Calu3 (cell line): ENCODE data around the gene NR1I3. TPM values are rescaled to one million over a fixed set of nuclear protein-coding genes. Genes with fewer than 3 reads are reported as not detected.

ENCODE experiments used
- BruUV-seq: library from RNA; stranded (reverse); fragments of 400-500 nt; replicated peaks from 2 replicates; lab custom pipeline; 2021; lab: Mats Ljungman, UMichigan
- CTCF ChIA-PET: fragments of 300-600 bp; sonication (Branson Sonifier 250); formaldehyde crosslinking; loops from one replicate; lab custom pipeline; 2022; ENCODE audit warnings: antibody characterized with exemption; lab: Charles Lee
- DNase-seq: peaks from one replicate; pipeline ENCODE4 v3.0.0; 2022
- H3K27ac Mint-ChIP-seq: one replicate; pipeline ENCODE4 v1.8.0; 2022; ENCODE audit warnings: mixed read lengths; ENCODE audit not compliant: unreplicated experiment
- H3K27me3 Mint-ChIP-seq: one replicate; pipeline ENCODE4 v1.8.0; 2022; ENCODE audit warnings: mixed read lengths; ENCODE audit not compliant: unreplicated experiment
- H3K36me3 Mint-ChIP-seq: one replicate; pipeline ENCODE4 v1.8.0; 2022; ENCODE audit warnings: mild to moderate bottlenecking, moderate library complexity, mixed read lengths; ENCODE audit not compliant: insufficient read depth, unreplicated experiment
- H3K4me1 Mint-ChIP-seq: one replicate; pipeline ENCODE4 v1.8.0; 2022; ENCODE audit warnings: mild to moderate bottlenecking, low read depth, mixed read lengths; ENCODE audit not compliant: unreplicated experiment
- H3K4me3 Mint-ChIP-seq: one replicate; pipeline ENCODE4 v1.8.0; 2022; ENCODE audit warnings: mild to moderate bottlenecking, low read depth, moderate library complexity, mixed read lengths; ENCODE audit not compliant: unreplicated experiment
- H3K9me3 Mint-ChIP-seq: one replicate; pipeline ENCODE4 v1.8.0; 2022; ENCODE audit warnings: low read depth, mixed read lengths; ENCODE audit not compliant: unreplicated experiment
- intact Hi-C: fragments of 100-400 bp; cut with micrococcal nuclease; formaldehyde crosslinking; loops from one replicate; pipeline ENCODE4 v1.10.0; 2022; ENCODE audit not compliant: unreplicated experiment
- total RNA-seq: library from RNA; stranded (reverse); gene quantifications from 2 replicates; pipeline ENCODE4 v1.2.3, GENCODE V29; 2022
- TF ChIP-seq, protein P1 (sequence below): fragments of 200-600 bp; IDR thresholded peaks from one replicate; pipeline ENCODE4 v1.8.0; 2022; ENCODE audit warnings: antibody characterized with exemption; ENCODE audit not compliant: unreplicated experiment

The NR1I3 gene
- total RNA-seq, 1 experiment from 2014 or later, result not detected

DNA sequence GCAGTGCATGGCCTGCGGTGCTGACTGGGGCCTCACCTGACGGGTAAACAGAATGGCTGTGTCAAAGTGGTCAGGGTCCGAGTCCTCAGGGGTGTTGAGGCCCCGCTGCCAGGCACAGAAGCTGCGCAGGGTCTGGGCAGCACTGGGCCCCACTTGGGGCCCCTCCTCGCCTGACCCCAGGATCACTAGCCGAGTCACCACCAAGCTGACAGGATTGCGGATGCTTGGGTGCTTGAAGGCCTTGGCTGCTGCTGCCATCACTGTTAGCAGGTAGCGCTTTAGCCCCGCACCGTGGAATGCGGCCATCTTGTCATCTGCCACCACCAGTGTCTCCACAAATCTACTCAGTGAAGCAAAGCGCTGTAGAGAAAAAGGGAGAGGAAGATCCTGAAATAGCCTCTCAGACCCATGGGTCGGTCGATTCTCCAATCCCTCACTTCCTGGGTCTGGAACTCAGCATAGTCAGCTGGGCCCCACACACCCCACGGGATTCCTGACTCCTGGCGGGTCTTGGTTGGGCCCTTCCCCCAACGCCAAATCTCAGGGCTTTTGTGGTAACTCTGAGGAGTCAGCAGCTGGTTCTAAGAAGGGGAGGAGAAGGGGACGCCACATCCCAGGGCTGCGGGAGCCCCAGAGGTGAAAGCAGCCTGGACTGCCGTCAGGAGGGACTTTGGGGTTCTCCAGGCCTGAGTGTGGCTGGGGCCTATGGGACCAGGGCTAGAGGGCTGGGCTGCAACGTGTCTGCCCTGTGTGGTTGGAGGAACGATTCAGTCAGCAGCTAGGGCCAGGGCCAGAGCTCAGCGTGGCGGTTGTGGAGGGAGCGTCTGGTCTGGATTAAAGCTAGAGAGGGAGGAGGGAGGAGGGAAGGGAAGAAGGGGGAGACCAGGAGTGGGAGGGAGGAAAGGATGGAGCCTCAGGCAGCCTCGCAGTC is 41.2 kb downstream of the NR1I3 start:
- Mint-ChIP-seq H3K27ac (no peak overlapping the region), H3K36me3 (peaks cover 4% of the 10 kb centered on the region), H3K4me1 (peaks cover 48% of the 10 kb centered on the region), H3K27me3 (peaks cover 34% of the 10 kb centered on the region), H3K9me3 (no peaks in the 10 kb centered on the region), H3K4me3 (no peak overlapping the region)
- intact Hi-C loops, result no loop called here
- DNase-seq, result no peak
- TF ChIP-seq, protein P1, sequence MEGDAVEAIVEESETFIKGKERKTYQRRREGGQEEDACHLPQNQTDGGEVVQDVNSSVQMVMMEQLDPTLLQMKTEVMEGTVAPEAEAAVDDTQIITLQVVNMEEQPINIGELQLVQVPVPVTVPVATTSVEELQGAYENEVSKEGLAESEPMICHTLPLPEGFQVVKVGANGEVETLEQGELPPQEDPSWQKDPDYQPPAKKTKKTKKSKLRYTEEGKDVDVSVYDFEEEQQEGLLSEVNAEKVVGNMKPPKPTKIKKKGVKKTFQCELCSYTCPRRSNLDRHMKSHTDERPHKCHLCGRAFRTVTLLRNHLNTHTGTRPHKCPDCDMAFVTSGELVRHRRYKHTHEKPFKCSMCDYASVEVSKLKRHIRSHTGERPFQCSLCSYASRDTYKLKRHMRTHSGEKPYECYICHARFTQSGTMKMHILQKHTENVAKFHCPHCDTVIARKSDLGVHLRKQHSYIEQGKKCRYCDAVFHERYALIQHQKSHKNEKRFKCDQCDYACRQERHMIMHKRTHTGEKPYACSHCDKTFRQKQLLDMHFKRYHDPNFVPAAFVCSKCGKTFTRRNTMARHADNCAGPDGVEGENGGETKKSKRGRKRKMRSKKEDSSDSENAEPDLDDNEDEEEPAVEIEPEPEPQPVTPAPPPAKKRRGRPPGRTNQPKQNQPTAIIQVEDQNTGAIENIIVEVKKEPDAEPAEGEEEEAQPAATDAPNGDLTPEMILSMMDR, result no peak
- no TSS peak for BruUV-seq
- CTCF ChIA-PET, result no interaction called here

GRCh38 chr1:161196111-161196510 is 41.9 kb downstream of the NR1I3 start:
- Mint-ChIP-seq H3K9me3 (no peaks in the 10 kb centered on the region), H3K36me3 (peaks cover 1% of the 10 kb centered on the region), H3K27ac (no peak overlapping the region), H3K27me3 (peaks cover 41% of the 10 kb centered on the region), H3K4me1 (peaks cover 42% of the 10 kb centered on the region), H3K4me3 (no peak overlapping the region)
- TF ChIP-seq, protein P1, result no peak
- CTCF ChIA-PET, result no interaction called here
- intact Hi-C loops, result no loop called here
- DNase-seq, result no peak
- BruUV-seq, result no TSS peak

DNA sequence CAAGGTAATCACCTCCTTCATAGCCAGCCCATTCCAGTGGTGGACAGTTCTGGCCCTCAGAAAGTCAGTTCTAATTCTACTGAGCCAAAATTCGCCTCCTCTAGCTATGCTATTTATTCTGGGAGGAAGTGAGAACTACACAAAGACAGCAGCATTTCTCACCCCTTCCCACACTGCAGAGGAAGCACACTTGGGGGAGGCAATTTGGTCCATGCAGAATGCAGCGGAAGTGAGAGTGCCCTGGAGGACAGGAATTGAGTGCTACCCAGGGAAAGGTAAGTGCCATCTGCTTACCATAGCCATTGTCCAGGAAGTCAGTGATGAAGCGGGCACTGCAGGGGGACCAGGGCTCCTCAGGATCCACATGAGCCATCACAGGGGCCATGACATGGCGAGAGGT is 42.8 kb downstream of the NR1I3 start:
- CTCF ChIA-PET, result no interaction called here
- DNase-seq, result no peak
- Mint-ChIP-seq H3K4me3 (no peak overlapping the region), H3K4me1 (peaks cover 33% of the 10 kb centered on the region), H3K9me3 (no peaks in the 10 kb centered on the region), H3K27me3 (peaks cover 42% of the 10 kb centered on the region), H3K27ac (no peak overlapping the region), H3K36me3 (no peaks in the 10 kb centered on the region)
- intact Hi-C loops, result no loop called here
- TF ChIP-seq, protein P1, result no peak
- no TSS peak for BruUV-seq

DNA sequence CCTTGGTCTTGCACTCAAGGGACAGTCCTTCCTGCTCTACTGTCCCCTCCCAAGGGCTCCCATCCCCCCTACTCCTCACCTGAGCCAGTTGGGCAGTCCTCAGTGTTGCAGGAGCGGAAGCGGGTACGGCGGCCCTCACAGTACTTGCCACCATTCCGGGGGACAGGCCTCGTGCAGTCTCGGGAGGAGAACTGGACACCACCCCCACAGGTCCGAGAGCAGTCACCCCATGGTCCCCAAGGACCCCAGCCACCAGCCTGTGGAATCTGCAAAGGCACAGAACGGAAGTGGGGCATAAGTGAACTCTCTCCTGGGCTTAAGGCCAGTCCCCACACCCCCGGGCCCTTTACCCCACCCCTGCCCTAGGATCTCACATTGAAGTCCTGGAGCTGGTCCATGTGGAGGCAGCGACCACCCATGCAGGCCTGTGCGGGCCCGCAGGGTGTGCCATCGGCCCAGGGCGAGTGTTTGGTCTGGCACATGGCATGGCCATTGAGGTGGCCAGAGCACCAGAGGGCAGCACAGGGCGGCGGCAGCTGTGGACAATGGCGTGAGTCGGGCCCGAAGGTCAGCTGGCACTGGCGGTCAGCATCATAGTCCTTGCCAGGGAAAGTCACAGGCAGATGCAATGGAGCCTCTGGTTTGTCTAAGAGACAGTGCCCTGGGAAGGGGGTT is 44.3 kb downstream of the NR1I3 start:
- no peak overlapping the region for H3K4me3 Mint-ChIP-seq
- no peaks in the 10 kb centered on the region for H3K9me3 Mint-ChIP-seq
- H3K27me3 Mint-ChIP-seq, result peaks cover 34% of the 10 kb centered on the region
- H3K4me1 Mint-ChIP-seq, result peaks cover 18% of the 10 kb centered on the region
- CTCF ChIA-PET, result interaction anchor here (0.6 to 1.6 kb wide), 3 partner anchors 32 to 188 kb away, joined by 4 to 8 read pairs (median 6); partner anchors contain the start of gene TOMM40L
- intact Hi-C loops, result loop anchor here (2.0 kb wide), 1 partner anchor 189 kb away; no protein-coding TSS in a partner anchor
- no peak overlapping the region for H3K27ac Mint-ChIP-seq
- peak; percentile 50 for DNase-seq
- BruUV-seq, result no TSS peak
- H3K36me3 Mint-ChIP-seq, result no peaks in the 10 kb centered on the region
- TF ChIP-seq, protein P1, result peak; percentile 22
